Osteoblast (primary cell): ENCODE results near the gene DMD. TPM values are rescaled to one million over a fixed set of nuclear protein-coding genes. Genes with fewer than 3 reads are reported as not detected.

Experiments
- DNase-seq: peaks from one replicate; pipeline ENCODE4 v3.0.0; 2011; ENCODE audit warnings: low spot score, mixed read lengths; ENCODE audit not compliant: insufficient read length; ENCODE audit errors: missing footprints
- H2AFZ ChIP-seq: 2 replicates; pipeline ENCODE4 v1.6.0; 2011; ENCODE audit warnings: mild to moderate bottlenecking, low read length
- H3K27ac ChIP-seq: 2 replicates; pipeline ENCODE4 v1.5.1; 2011; ENCODE audit warnings: mild to moderate bottlenecking, low read depth, low read length, moderate library complexity
- H3K27me3 ChIP-seq: 2 replicates; pipeline ENCODE4 v1.6.0; 2012; ENCODE audit warnings: mild to moderate bottlenecking, control low read depth, inconsistent platforms, low read length, moderate library complexity; ENCODE audit not compliant: insufficient read depth
- H3K36me3 ChIP-seq: 2 replicates; pipeline ENCODE4 v1.5.1; 2011; ENCODE audit warnings: mild to moderate bottlenecking, low read length, control low read depth, moderate library complexity; ENCODE audit not compliant: insufficient read depth
- H3K4me1 ChIP-seq: 2 replicates; pipeline ENCODE4 v1.5.1; 2011; ENCODE audit warnings: mild to moderate bottlenecking, low read length, control low read depth, moderate library complexity; ENCODE audit not compliant: insufficient read depth
- H3K4me2 ChIP-seq: 2 replicates; pipeline ENCODE4 v1.6.0; 2011; ENCODE audit warnings: mild to moderate bottlenecking, low read length; ENCODE audit not compliant: insufficient read depth
- H3K4me3 ChIP-seq: fragments of 200-600 bp; sonication (generic); 3 replicates; pipeline ENCODE4 v1.5.1; 2012; ENCODE audit warnings: mild to moderate bottlenecking, low read length, inconsistent platforms; ENCODE audit not compliant: insufficient read depth
- H3K79me2 ChIP-seq: 2 replicates; pipeline ENCODE4 v1.6.0; 2012; ENCODE audit warnings: mild to moderate bottlenecking, low read length, control low read depth, inconsistent platforms; ENCODE audit not compliant: insufficient read depth
- H3K9me3 ChIP-seq: 2 replicates; pipeline ENCODE4 v1.5.1; 2011; ENCODE audit warnings: low read depth, low read length, control low read depth
- H4K20me1 ChIP-seq: 2 replicates; pipeline ENCODE4 v1.6.0; 2012; ENCODE audit warnings: mild to moderate bottlenecking, low read length, control low read depth; ENCODE audit not compliant: insufficient read depth
- total RNA-seq: library from RNA; depleted of rRNA; stranded (reverse); fragments of >200 nt; gene quantifications from 2 replicates; pipeline ENCODE4 v1.2.3, GENCODE V29; 2012
- TF ChIP-seq, protein P1 (sequence below): IDR thresholded peaks from 2 replicates; pipeline ENCODE4 v1.5.1; 2011; ENCODE audit warnings: mild to moderate bottlenecking, low read depth, low read length, moderate library complexity; ENCODE audit errors: extremely low read depth

The DMD gene
- total RNA-seq, 1 donor, result 12.7 TPM

GRCh38 chrX:31154946-31155345, 2056.4 kb downstream of the DMD start:
- TF ChIP-seq, protein P1, sequence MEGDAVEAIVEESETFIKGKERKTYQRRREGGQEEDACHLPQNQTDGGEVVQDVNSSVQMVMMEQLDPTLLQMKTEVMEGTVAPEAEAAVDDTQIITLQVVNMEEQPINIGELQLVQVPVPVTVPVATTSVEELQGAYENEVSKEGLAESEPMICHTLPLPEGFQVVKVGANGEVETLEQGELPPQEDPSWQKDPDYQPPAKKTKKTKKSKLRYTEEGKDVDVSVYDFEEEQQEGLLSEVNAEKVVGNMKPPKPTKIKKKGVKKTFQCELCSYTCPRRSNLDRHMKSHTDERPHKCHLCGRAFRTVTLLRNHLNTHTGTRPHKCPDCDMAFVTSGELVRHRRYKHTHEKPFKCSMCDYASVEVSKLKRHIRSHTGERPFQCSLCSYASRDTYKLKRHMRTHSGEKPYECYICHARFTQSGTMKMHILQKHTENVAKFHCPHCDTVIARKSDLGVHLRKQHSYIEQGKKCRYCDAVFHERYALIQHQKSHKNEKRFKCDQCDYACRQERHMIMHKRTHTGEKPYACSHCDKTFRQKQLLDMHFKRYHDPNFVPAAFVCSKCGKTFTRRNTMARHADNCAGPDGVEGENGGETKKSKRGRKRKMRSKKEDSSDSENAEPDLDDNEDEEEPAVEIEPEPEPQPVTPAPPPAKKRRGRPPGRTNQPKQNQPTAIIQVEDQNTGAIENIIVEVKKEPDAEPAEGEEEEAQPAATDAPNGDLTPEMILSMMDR, result no peak
- H3K27me3 ChIP-seq, result no peaks in the 10 kb centered on the region
- H4K20me1 ChIP-seq, result no peaks in the 10 kb centered on the region

GRCh38 chrX:31153475-31154047, 2057.8 kb downstream of the DMD start:
- Histone ChIP-seq H4K20me1 (no peaks in the 10 kb centered on the region), H3K4me3 (no peak overlapping the region), H2AFZ (no peak overlapping the region), H3K9me3 (no peaks in the 10 kb centered on the region), H3K79me2 (no peaks in the 10 kb centered on the region), H3K4me2 (no peak overlapping the region), H3K27me3 (no peaks in the 10 kb centered on the region), H3K36me3 (no peaks in the 10 kb centered on the region), H3K4me1 (no peaks in the 10 kb centered on the region), H3K27ac (no peak overlapping the region)
- TF ChIP-seq, protein P1, result no peak
- no peak for DNase-seq

More at GRCh38 chrX:31154946-31155345, 2056.4 kb downstream of the DMD start:
- DNase-seq, result no peak
- Histone ChIP-seq H3K4me2 (no peak overlapping the region), H3K79me2 (no peaks in the 10 kb centered on the region), H3K4me3 (no peak overlapping the region), H3K36me3 (no peaks in the 10 kb centered on the region), H3K9me3 (no peaks in the 10 kb centered on the region), H3K27ac (no peak overlapping the region), H3K4me1 (no peaks in the 10 kb centered on the region), H2AFZ (no peak overlapping the region)

DNA sequence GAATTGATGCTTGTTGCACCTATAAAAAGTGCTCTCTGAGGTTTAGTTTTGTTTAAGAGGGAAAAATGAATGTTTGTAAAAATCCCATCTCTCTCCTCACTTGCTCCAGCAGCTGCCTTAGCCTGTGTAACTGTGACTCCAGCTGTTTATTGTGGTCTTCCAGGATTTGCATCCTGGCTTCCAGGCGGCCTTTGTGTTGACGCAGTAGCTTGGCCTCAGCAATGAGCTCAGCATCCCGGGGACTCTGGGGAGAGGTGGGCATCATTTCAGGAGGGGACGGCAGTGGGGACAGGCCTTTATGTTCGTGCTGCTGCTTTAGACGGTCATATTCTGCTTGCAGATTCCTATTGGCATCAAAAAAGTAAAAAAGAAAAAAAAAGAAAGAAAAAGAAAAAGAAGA, 2064.2 kb downstream of the DMD start:
- no peak overlapping the region for H3K4me3 ChIP-seq
- TF ChIP-seq, protein P1, result no peak
- no peak for DNase-seq

DNA sequence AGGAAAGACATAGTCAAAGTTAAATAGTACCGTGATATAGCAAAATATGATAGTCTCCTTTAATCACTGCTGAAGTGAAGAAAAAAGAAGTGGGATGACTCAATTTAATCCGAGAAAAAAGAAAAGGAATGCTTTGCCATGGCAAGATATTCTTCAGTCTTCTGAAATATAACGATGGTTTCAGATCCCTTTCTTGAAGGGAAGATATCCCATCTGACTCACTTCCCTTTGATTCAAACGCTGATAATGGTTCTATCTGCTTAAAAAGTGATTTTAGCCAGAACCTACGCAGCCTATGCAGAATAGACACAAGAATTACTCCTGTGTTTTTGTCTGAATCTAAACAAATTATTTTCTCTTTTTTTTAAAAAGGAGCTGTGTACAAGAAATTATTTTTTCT, 2071.4 kb downstream of the DMD start:
- H3K4me2 ChIP-seq, result no peak overlapping the region
- no peaks in the 10 kb centered on the region for H3K79me2 ChIP-seq
- DNase-seq, result no peak
- no peak overlapping the region for H3K27ac ChIP-seq
- H3K4me1 ChIP-seq, result no peaks in the 10 kb centered on the region
- TF ChIP-seq, protein P1, result no peak
- no peaks in the 10 kb centered on the region for H4K20me1 ChIP-seq
- H3K4me3 ChIP-seq, result no peak overlapping the region
- no peak overlapping the region for H2AFZ ChIP-seq
- no peaks in the 10 kb centered on the region for H3K9me3 ChIP-seq
- H3K36me3 ChIP-seq, result no peaks in the 10 kb centered on the region
- H3K27me3 ChIP-seq, result no peaks in the 10 kb centered on the region

More for the DNA sequence above, 2064.2 kb downstream of the DMD start:
- no peaks in the 10 kb centered on the region for H3K79me2 ChIP-seq
- H3K9me3 ChIP-seq, result no peaks in the 10 kb centered on the region
- H3K27ac ChIP-seq, result no peak overlapping the region
- H3K4me1 ChIP-seq, result no peaks in the 10 kb centered on the region
- H3K27me3 ChIP-seq, result no peaks in the 10 kb centered on the region
- H4K20me1 ChIP-seq, result no peaks in the 10 kb centered on the region
- no peak overlapping the region for H3K4me2 ChIP-seq
- H2AFZ ChIP-seq, result no peak overlapping the region
- no peaks in the 10 kb centered on the region for H3K36me3 ChIP-seq
